CD4-positive, CD25-positive, alpha-beta regulatory T cell (primary cell): ENCODE results near the gene GLRA3. TPM values are rescaled to one million over a fixed set of nuclear protein-coding genes. Genes with fewer than 3 reads are reported as not detected.

ENCODE experiments used
- ATAC-seq, 2 donors: fragments of 150-1000 bp; cut with Tn5 transposase; one replicate each; pipeline ENCODE4 v1.10.0; 2021; ENCODE audit warnings: low read depth in 2 of 2, moderate number of reproducible peaks in 2 of 2, moderate library complexity in 1 of 2
- DNase-seq, 3 donors: peaks; one replicate each; pipeline versions ENCODE4 v3.0.0 to v3.0.0-alpha.2; 2012 to 2022; ENCODE audit warnings: mixed read lengths in 1 of 3
- H3K27ac ChIP-seq: one replicate; pipeline ENCODE4 v1.7.0; 2013; ENCODE audit warnings: mild to moderate bottlenecking, low read length; ENCODE audit not compliant: insufficient read depth, poor library complexity, severe bottlenecking
- H3K27me3 ChIP-seq: one replicate; pipeline ENCODE4 v1.7.0; 2013; ENCODE audit warnings: low read length; ENCODE audit not compliant: control insufficient read depth, insufficient read depth
- H3K36me3 ChIP-seq: one replicate; pipeline ENCODE4 v1.7.0; 2013; ENCODE audit warnings: mild to moderate bottlenecking, low read length, moderate library complexity; ENCODE audit not compliant: control insufficient read depth, insufficient read depth
- H3K4me1 ChIP-seq: 2 replicates; pipeline ENCODE4 v1.7.0; 2013; ENCODE audit warnings: mild to moderate bottlenecking, low read length; ENCODE audit not compliant: insufficient read depth, control insufficient read depth, poor library complexity, severe bottlenecking
- H3K4me3 ChIP-seq: one replicate; pipeline ENCODE4 v1.7.0; 2013; ENCODE audit warnings: low read depth, mild to moderate bottlenecking, low read length, moderate library complexity
- H3K9me3 ChIP-seq, 2 experiments: 1 replicate in 1 of 2; 2 replicates in 1 of 2; pipeline ENCODE4 v1.7.0; 2013; ENCODE audit warnings: low read length in 2 of 2, mild to moderate bottlenecking in 1 of 2, moderate library complexity in 1 of 2; ENCODE audit not compliant: control insufficient read depth in 2 of 2
- H3K27ac Mint-ChIP-seq, 3 donors: one replicate each; pipeline ENCODE4 v1.8.0; 2020 to 2022; ENCODE audit warnings: mild to moderate bottlenecking in 3 of 3, mixed read lengths in 3 of 3, moderate library complexity in 2 of 3
- H3K27me3 Mint-ChIP-seq: one replicate; pipeline ENCODE4 v1.8.0; 2022; ENCODE audit warnings: mild to moderate bottlenecking, mixed read lengths
- H3K36me3 Mint-ChIP-seq: one replicate; pipeline ENCODE4 v1.8.0; 2020; ENCODE audit warnings: mixed read lengths
- H3K4me1 Mint-ChIP-seq, 4 donors: one replicate each; pipeline ENCODE4 v1.8.0; 2020 to 2022; ENCODE audit warnings: mixed read lengths in 4 of 4, mild to moderate bottlenecking in 1 of 4
- H3K4me3 Mint-ChIP-seq, 4 donors: one replicate each; pipeline ENCODE4 v1.8.0; 2020 to 2022; ENCODE audit warnings: mild to moderate bottlenecking in 4 of 4, mixed read lengths in 4 of 4, moderate library complexity in 3 of 4
- H3K9me3 Mint-ChIP-seq, 7 donors: one replicate each; pipeline ENCODE4 v1.8.0; 2020 to 2022; ENCODE audit warnings: mixed read lengths in 7 of 7, mild to moderate bottlenecking in 3 of 7, moderate library complexity in 2 of 7
- polyA plus RNA-seq, 4 donors: library from polyadenylated mRNA; unstranded; fragments of 300-500 nt; fragmentation: Illumina TruSeq; gene quantifications; one replicate each; pipeline ENCODE4 v1.2.3, GENCODE V29; 2021
- total RNA-seq: library from RNA; stranded (reverse); gene quantifications from one replicate; pipeline ENCODE4 v1.2.3, GENCODE V29; 2022

GLRA3 gene
- total and polyA plus RNA-seq, 5 donors from 2014 or later, result not detected

- DNase-seq (no peak), ATAC-seq (no peak)
- H3K27me3 Mint-ChIP-seq, result no peaks in the 10 kb centered on the region
- Histone ChIP-seq H3K27ac (no peak overlapping the region), H3K27me3 (no peaks in the 10 kb centered on the region), H3K9me3 (no peaks in the 10 kb centered on the region), H3K4me3 (no peak overlapping the region), H3K36me3 (no peaks in the 10 kb centered on the region), H3K4me1 (no peaks in the 10 kb centered on the region)
- H3K36me3 Mint-ChIP-seq, result no peaks in the 10 kb centered on the region
- H3K27ac Mint-ChIP-seq, result no peak overlapping the region
- H3K4me3 Mint-ChIP-seq, result no peak overlapping the region
- H3K4me1 Mint-ChIP-seq, result no peaks in the 10 kb centered on the region
- peaks cover 0 to 12% (median 4%) of the 10 kb centered on the region in 7 donors for H3K9me3 Mint-ChIP-seq
Observed at GRCh38 chr4:174847801-174848427, 18.9 kb upstream of the GLRA3 start.

GRCh38 chr4:174835536-174835935 is 6.5 kb upstream of the GLRA3 start:
- Mint-ChIP-seq H3K9me3 (peaks cover 0 to 26% (median 3%) of the 10 kb centered on the region in 7 donors), H3K4me1 (no peaks in the 10 kb centered on the region), H3K36me3 (no peaks in the 10 kb centered on the region), H3K27ac (no peak overlapping the region), H3K27me3 (no peaks in the 10 kb centered on the region), H3K4me3 (no peak overlapping the region)
- Histone ChIP-seq H3K9me3 (peaks cover 0 to 1% of the 10 kb centered on the region in 2 experiments), H3K4me3 (no peak overlapping the region), H3K27me3 (no peaks in the 10 kb centered on the region), H3K27ac (no peak overlapping the region), H3K4me1 (no peaks in the 10 kb centered on the region), H3K36me3 (no peaks in the 10 kb centered on the region)
- ATAC-seq (no peak), DNase-seq (no peak)

- ATAC-seq, result no peak
- H3K4me3 ChIP-seq, result no peak overlapping the region
- no peak overlapping the region for H3K27ac Mint-ChIP-seq
- no peaks in the 10 kb centered on the region for H3K4me1 ChIP-seq
- DNase-seq, result no peak
- peaks cover 1 to 21% (median 3%) of the 10 kb centered on the region in 7 donors for H3K9me3 Mint-ChIP-seq
- H3K36me3 ChIP-seq, result no peaks in the 10 kb centered on the region
- H3K27ac ChIP-seq, result no peak overlapping the region
- no peaks in the 10 kb centered on the region for H3K27me3 Mint-ChIP-seq
- H3K36me3 Mint-ChIP-seq, result no peaks in the 10 kb centered on the region
- H3K9me3 ChIP-seq, result peaks cover 0 to 1% of the 10 kb centered on the region in 2 experiments
- no peaks in the 10 kb centered on the region for H3K4me1 Mint-ChIP-seq
- H3K27me3 ChIP-seq, result no peaks in the 10 kb centered on the region
- H3K4me3 Mint-ChIP-seq, result no peak overlapping the region
Observed at GRCh38 chr4:174834477-174834876, 5.4 kb upstream of the GLRA3 start.

GRCh38 chr4:174826660-174827059 is 2.4 kb downstream of the GLRA3 start:
- Mint-ChIP-seq H3K36me3 (no peaks in the 10 kb centered on the region), H3K4me1 (peaks cover 0 to 3% (median 0%) of the 10 kb centered on the region in 4 donors), H3K27ac (no peak overlapping the region), H3K27me3 (no peaks in the 10 kb centered on the region), H3K4me3 (no peak overlapping the region), H3K9me3 (peaks cover 0 to 4% (median 0%) of the 10 kb centered on the region in 7 donors)
- Histone ChIP-seq H3K9me3 (no peaks in the 10 kb centered on the region), H3K4me3 (no peak overlapping the region), H3K4me1 (no peaks in the 10 kb centered on the region), H3K27ac (no peak overlapping the region), H3K27me3 (no peaks in the 10 kb centered on the region), H3K36me3 (no peaks in the 10 kb centered on the region)
- DNase-seq, result no peak
- ATAC-seq, result no peak

GRCh38 chr4:174815282-174815681 is 13.8 kb downstream of the GLRA3 start:
- H3K27me3 Mint-ChIP-seq, result no peaks in the 10 kb centered on the region
- DNase-seq (no peak), ATAC-seq (no peak)
- no peak overlapping the region for H3K4me3 Mint-ChIP-seq
- H3K9me3 ChIP-seq, result no peaks in the 10 kb centered on the region
- peaks cover 0 to 7% (median 0%) of the 10 kb centered on the region in 7 donors for H3K9me3 Mint-ChIP-seq
- H3K4me3 ChIP-seq, result no peak overlapping the region
- H3K27me3 ChIP-seq, result no peaks in the 10 kb centered on the region
- no peaks in the 10 kb centered on the region for H3K36me3 Mint-ChIP-seq
- H3K36me3 ChIP-seq, result no peaks in the 10 kb centered on the region
- H3K4me1 ChIP-seq, result no peaks in the 10 kb centered on the region
- no peaks in the 10 kb centered on the region for H3K4me1 Mint-ChIP-seq
- H3K27ac ChIP-seq, result no peak overlapping the region
- no peak overlapping the region for H3K27ac Mint-ChIP-seq

DNA sequence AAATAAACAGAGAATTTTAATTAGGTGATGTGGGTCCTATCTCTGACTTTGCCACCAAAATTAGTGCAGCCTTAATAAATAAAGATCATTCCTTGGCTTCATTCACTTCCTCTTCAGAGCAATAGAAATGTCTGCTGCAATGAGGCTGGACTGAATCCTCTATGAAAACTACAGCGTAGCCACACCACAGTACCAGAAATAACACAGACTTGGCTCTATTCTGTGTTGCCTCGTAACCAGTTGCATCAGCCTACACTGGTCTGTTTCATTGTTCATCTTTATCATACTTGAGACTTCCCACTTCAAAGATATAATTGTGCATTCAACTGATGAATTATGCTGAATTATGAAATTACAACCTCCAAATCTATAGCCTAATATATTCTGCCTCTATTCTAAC is 15.8 kb downstream of the GLRA3 start:
- Mint-ChIP-seq H3K4me1 (no peaks in the 10 kb centered on the region), H3K36me3 (no peaks in the 10 kb centered on the region), H3K4me3 (no peak overlapping the region), H3K27ac (no peak overlapping the region), H3K9me3 (peaks cover 0 to 7% (median 0%) of the 10 kb centered on the region in 7 donors), H3K27me3 (no peaks in the 10 kb centered on the region)
- Histone ChIP-seq H3K9me3 (no peaks in the 10 kb centered on the region), H3K4me3 (no peak overlapping the region), H3K36me3 (no peaks in the 10 kb centered on the region), H3K27me3 (no peaks in the 10 kb centered on the region), H3K4me1 (no peaks in the 10 kb centered on the region), H3K27ac (no peak overlapping the region)
- ATAC-seq (no peak), DNase-seq (no peak)

DNA sequence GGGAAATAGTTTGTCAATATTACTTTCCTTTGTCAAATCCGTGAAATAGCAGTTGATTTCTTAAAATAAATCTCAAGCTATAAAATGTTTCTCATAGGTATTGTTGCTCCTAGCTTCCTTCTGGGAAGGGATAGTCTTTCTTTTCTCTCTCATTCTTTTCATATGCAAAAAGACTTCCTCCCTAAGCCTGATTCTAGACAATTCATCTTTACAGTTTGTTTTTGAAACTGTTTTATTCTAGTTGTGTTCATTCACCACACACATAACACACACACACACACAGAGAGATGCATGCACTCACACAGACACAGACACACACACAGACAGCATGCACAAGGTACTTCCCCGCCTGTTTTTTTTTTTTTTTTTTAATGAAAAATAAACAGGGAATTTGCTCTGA is 18.2 kb downstream of the GLRA3 start:
- no peak for ATAC-seq
- Mint-ChIP-seq H3K4me3 (no peak overlapping the region), H3K36me3 (no peaks in the 10 kb centered on the region), H3K27ac (no peak overlapping the region), H3K4me1 (no peaks in the 10 kb centered on the region), H3K9me3 (peaks cover 0 to 4% (median 0%) of the 10 kb centered on the region in 7 donors), H3K27me3 (no peaks in the 10 kb centered on the region)
- Histone ChIP-seq H3K36me3 (no peaks in the 10 kb centered on the region), H3K4me3 (no peak overlapping the region), H3K4me1 (no peaks in the 10 kb centered on the region), H3K27me3 (no peaks in the 10 kb centered on the region), H3K27ac (no peak overlapping the region), H3K9me3 (no peaks in the 10 kb centered on the region)
- DNase-seq, result no peak

- DNase-seq (no peak), ATAC-seq (no peak)
- H3K27ac Mint-ChIP-seq, result no peak overlapping the region
- H3K4me1 Mint-ChIP-seq, result no peaks in the 10 kb centered on the region
- Histone ChIP-seq H3K27ac (no peak overlapping the region), H3K27me3 (no peaks in the 10 kb centered on the region), H3K4me1 (no peaks in the 10 kb centered on the region), H3K4me3 (no peak overlapping the region), H3K9me3 (no peaks in the 10 kb centered on the region), H3K36me3 (no peaks in the 10 kb centered on the region)
- no peaks in the 10 kb centered on the region for H3K36me3 Mint-ChIP-seq
- no peak overlapping the region for H3K4me3 Mint-ChIP-seq
- peaks cover 0 to 6% (median 2%) of the 10 kb centered on the region in 7 donors for H3K9me3 Mint-ChIP-seq
- H3K27me3 Mint-ChIP-seq, result no peaks in the 10 kb centered on the region
Observed at GRCh38 chr4:174808836-174809235, 20.2 kb downstream of the GLRA3 start.
